NCI-H510A treated with DMSO at 0.1 percent for 48 hours (cell line): ENCODE data around the gene FLRT2.
A peak's percentile ranks its signal among the peaks of the same experiment; 100 is the strongest.

Source experiments
- DNase-seq: peaks from one replicate; lab custom pipeline; 2025; lab: John Stamatoyannopoulos, UW

FLRT2 gene

DNA sequence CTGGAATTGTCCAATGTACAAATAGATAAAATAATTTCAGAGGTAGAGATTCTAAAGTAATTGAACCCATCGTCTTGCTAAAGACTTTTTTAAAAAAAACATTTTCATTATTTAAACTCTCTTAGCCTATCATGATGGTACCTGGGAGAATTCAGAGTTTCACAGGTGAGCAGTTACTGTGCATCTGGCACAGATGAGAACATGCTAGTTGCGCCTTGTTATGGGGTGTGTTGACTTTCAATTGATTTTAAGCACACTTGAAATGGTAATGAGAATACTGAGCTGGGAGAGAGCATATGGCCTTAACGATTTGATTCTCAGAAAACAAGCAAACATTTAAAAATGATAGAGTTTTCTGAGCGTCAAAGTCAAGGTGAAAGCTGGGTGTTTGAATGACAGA lies 66.6 kb downstream of the FLRT2 start:
- DNase-seq: peak; percentile 84

DNA sequence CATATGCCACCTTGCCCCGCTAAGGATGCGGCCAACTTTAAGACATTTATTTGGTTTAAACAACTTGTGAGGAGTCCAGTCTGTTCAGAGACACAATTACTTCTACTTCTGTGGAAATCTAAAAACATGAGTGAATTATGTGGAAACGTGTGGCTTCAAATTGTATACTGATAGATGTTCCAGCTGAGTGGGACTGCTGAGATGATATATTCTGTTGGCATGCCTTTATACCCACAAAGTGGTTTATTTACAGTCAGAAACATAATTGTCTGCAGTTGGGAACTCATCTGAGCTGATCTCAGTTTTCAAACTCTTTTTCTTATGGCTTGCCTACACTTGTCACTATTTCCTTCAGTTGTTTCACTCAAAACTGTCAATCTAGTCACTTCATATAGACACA lies 67.8 kb downstream of the FLRT2 start:
- no peak for DNase-seq

DNA sequence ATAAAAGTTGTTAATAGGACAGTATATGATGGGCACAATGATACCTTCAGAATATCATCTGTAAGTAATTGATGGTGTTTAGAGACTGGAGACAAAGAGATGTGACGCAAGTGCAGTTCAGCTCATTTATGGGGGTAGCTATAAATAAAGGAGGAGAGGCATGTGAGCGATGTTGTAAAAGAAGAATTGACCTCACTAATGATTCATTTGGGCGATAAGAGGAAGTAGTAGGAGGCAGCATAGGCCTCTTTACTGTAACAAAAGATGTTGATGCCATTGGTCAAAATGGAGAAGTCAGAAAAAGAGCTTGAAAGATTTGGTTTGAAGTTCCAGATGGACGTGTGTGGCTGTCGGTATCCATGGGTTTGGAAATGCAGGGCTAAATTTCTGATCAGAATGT lies 70.0 kb downstream of the FLRT2 start:
- no peak for DNase-seq

DNA sequence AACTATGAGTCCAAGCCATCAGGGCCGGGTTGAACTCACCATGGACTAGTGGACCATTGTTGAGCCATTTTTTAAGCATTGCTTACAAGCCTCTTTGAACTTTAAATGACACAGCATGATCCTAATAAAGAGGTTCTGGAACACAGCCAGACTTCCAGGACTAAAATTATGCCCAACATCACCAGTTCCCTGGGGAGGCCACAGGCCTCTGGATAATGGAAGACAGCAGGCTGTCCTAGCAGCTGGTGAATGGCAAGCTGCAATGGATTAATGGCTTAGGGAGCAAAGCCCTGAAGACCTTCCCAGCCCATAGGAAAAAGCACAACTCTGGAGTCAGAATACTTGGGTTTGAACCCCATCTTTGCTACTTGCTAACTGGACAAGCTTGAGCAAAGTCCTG lies 71.3 kb downstream of the FLRT2 start:
- DNase-seq: no peak

DNA sequence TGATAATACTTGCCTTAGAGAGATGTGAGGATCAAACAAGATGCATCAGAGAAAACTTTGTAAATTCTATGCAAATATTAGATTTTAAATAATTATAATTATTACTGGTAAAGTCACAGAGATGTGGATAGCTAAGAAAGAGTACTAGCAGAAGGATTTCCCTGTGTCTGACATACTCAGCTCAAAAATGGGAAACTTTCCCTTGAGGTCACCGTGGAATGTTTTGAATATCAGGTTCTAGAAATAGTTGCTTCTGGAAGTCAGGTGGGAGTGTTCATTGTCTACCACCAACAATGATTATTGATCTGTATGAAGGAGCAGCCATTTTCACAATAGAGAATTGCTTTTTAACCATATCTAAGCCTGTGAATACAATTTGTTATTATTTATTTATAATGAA lies 71.7 kb downstream of the FLRT2 start:
- DNase-seq: no peak

DNA sequence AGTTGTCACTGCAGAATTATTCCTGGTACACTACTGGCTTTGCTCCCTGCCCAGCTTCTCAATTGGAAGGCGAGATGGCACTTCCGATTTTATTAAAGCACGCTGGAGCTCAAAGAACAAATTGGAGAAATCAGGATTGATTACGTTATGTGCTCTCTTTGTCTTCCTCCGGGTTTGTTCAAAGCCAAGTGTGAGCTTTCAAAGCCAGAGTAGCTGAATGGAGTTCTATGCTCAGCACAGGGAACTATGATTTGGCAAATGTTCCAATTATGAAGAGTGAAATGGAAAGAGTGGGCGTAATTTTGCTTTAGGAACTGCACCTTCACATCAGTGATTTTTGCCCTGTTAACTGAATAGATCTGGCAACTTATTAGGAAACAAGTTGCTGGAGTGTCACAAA lies 72.4 kb downstream of the FLRT2 start:
- no peak for DNase-seq

DNA sequence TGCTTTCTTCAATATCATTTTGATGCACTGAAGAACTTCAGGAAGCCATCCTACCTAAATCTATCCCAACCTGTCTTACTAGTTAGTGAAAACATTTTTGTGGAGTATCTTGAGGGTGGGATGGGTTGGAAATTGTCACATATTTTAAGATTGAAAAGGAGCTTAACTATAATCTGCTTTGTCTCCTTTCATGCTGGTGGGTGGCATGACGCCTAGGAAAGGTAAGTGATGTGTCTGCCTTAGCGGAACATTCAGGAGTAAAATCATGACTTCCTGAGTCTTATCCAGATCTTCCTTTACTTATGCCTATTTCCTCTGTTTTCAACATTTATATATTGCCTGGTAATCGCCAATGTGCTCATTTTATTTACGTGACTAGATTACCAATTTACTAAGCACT lies 74.1 kb downstream of the FLRT2 start:
- no peak for DNase-seq

DNA sequence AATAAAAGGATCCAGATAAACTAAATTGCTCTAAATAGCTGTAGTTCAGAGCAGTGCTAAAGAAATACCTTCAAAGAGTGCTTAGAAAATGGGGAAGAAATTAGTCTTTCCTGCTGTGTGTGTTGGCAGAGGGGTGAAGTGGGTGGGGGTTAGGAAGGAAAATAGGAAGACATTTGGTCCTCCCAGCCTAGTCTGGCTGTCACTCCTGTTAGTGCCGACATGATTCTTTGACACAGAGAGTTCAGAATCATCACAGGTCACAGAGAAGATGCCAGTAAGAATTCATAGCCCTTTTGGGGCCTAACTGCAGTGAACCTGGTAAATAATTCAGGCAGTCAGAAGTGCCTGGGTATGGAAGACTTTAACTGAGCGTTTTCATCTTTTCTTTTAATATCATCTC lies 74.8 kb downstream of the FLRT2 start:
- DNase-seq: no peak

DNA sequence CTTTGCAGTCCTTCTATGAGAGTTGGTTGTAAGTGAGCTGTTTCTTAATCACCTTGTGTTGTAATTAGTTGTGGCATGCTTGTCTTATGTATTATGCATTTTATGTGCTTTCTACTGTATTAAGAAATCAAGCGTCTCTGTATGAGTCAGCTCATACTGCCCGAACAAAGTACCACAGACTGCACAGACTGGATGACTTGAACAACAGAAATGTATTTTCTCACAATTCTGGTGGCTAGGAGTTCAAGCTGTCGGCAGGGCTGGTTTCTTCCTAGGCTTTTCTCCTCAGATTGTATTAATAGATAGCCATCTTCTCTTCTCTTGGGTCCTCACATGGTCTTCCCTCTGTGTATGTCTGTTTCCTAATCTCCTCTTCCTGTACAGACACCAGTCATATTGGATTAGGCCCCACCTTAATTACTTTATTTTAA lies 77.7 kb downstream of the FLRT2 start:
- no peak for DNase-seq

DNA sequence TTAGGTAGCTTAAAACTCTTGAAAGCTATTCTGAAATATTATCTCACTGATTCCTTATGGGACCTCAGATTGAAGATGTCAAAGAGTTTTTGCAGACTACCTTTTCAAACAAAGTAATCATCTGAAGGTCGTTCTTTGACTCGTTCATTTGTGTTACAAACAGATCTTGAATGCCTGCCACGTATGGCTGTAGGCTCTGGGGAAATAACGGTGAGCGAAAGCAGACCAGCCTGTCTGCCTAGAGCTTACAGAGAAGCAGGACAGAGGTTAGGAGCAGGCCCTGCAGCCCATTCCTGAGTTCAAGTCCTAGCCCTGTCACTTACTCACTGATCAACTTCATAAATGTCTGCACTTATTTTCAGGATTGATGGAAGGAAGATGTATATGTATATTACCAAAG lies 83.6 kb downstream of the FLRT2 start:
- DNase-seq: no peak

DNA sequence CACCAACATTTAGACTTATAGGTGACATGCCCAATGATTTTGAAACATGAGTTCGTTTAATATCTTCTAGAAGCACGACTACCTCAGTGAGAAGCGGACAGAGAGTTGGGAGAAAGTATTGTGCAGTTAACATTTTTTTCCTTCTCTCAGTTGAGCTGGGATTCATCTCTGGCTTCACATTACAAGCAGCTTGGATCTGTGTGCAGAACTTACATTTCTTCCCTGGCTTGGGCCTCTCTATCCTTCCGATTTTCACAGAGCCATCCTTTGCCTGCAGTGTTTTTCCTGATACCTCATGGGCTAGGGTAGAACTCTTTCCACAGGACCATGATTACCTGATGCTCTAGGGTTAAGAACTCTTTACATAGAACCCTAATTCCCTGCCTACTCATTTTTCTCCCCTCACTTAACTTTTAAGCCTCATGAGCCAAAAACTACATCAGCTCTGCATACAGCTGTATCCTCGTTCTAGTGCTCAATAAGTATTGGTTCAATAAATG lies 86.5 kb downstream of the FLRT2 start:
- DNase-seq: no peak

DNA sequence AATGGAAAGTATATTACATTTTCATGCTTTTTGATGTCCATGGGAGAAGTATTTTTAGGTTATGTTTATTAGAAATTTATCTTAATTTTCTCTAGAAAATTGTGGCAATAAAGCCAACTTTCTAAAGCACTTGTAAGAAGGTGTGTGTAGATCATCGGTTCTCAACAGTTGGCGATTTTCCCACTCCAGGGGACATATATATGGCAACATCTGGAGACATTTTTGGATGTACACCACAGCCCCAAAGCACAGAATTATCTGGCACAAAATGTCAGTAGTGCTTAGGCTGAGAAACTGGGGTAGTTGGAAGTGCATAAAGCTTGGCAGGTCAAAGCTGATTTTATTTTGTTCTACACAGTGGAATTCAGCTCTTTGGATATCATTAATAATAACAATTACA lies 86.9 kb downstream of the FLRT2 start:
- DNase-seq: no peak

DNA sequence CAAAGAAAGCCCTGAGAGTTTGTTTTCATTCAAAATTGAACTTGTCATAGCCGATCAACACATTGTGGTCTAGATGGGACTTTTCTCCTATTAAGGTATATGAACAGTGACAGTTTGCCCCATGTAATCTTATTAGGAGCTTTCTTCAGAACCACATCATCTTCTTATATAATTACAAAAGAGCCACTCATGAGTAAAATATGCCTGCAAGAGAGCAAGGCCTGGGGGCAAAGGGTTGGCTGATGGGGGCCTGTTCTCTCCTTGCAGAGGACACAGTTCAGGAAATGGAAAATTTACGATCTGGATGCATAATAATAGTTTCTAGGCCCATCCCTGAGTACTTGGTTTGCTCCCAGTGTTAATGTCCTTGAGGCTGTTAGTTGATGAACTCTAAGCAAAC lies 87.8 kb downstream of the FLRT2 start:
- DNase-seq: no peak

DNA sequence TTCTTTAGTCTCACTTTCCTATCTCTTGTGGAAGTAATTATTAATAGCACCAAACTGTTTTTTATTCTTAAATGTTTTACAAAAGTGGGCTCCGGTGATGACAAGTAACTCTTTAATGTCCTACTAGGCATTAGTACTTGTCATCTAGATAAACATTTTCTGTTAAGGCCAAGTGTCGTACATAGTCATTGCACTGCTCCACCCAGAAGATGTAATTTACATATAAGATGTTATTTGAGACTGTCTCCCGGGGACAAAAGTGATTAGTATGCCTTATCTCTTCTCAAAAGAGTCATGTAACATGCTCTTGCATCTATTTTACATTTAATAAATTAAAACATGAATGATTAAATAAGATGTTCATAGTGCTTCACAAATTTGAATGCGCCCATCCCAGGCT lies 88.4 kb downstream of the FLRT2 start:
- DNase-seq: no peak

DNA sequence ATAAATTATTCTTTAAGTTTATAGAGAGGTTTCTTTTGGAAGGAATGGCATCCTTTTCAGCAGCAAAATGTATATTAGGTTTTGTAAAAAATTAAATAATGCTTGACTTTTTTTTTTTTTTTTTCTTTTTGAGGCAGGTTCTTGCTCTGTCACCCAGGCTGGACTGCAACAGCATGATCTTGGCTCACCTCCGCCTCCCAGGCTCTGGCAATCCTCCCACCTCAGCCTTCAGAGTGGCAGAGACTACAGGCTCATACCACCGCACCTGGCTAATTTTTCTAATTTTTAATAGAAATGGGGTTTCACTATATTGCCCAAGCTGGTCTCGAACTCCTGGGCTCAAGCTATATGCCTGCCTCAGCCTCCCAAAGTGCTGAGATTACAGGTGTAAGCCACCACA lies 89.0 kb downstream of the FLRT2 start:
- DNase-seq: no peak

DNA sequence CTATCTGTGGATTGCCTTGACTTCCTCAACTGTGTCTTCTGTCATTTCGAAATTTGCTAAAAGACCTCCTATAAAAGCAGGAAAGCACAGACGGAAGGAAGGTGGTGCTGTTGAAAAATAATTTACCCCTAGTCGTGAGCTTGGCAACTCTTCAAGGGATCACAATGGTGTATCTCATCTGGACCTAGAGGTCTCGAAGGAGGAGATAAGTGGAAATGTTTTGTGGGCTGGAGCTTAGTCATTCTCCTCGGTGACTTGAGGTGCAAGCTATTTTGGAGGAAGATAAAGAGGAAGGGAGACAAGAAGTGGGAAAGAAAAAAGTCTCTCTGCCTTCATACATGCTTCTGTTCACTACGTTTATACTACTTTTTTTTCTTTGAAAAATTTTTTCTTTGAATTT lies 89.9 kb downstream of the FLRT2 start:
- no peak for DNase-seq

DNA sequence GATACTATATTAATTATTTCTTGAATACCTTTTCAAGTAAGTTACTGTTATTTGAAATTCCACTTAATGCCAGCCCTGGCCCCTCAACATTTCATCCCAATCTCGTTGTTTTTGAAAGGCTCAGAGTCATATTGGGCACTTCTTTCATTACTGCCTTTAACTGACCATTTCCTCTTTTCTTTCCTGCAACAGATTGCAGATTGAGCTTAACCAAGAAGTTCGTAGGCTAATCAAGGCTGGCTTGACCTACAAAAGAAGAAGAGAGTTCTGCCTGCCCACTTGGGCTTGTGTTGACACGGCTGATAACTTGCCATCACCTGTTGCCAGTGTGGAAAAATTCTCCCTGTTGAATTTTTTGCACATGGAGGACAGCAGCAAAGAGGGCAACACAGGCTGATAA lies 91.0 kb downstream of the FLRT2 start:
- DNase-seq: no peak

DNA sequence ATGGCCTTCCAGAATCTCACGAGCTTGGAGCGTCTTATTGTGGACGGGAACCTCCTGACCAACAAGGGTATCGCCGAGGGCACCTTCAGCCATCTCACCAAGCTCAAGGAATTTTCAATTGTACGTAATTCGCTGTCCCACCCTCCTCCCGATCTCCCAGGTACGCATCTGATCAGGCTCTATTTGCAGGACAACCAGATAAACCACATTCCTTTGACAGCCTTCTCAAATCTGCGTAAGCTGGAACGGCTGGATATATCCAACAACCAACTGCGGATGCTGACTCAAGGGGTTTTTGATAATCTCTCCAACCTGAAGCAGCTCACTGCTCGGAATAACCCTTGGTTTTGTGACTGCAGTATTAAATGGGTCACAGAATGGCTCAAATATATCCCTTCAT lies 92.2 kb downstream of the FLRT2 start:
- no peak for DNase-seq

DNA sequence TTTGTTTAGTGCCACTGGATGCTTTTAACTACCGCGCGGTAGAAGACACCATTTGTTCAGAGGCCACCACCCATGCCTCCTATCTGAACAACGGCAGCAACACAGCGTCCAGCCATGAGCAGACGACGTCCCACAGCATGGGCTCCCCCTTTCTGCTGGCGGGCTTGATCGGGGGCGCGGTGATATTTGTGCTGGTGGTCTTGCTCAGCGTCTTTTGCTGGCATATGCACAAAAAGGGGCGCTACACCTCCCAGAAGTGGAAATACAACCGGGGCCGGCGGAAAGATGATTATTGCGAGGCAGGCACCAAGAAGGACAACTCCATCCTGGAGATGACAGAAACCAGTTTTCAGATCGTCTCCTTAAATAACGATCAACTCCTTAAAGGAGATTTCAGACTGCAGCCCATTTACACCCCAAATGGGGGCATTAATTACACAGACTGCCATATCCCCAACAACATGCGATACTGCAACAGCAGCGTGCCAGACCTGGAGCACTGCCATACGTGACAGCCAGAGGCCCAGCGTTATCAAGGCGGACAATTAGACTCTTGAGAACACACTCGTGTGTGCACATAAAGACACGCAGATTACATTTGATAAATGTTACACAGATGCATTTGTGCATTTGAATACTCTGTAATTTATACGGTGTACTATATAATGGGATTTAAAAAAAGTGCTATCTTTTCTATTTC lies 93.2 kb downstream of the FLRT2 start:
- no peak for DNase-seq

DNA sequence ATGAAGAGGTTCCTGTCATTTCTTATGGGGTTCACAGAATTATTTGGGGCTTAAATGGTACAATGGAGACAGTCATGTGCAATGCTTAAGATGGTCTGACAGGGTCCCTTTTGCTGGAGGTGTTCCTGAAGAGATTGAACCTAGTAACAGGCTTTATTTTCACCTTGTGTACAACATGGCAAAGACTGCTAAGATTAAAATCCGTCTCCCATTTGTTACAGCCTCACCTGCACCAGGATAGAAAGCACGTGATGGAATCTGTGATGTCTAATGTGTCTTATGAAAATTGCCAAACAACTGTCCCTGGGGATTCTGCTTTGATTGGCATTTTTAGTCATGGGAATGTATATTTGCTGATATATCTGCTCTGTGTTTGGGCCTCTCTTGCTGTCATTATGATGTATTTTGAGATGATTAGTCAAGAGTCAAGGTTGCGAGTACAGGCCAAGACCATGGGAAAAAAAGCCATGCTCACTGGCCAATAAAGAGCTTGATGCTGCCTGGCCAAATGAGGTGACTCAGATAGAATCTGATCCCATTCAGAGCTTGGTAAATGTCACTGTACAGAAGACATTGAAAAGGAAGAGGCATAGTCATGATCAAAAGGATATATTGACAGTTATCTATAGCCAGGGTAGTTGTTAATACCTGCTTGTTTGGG lies 96.1 kb downstream of the FLRT2 start:
- DNase-seq: no peak

DNA sequence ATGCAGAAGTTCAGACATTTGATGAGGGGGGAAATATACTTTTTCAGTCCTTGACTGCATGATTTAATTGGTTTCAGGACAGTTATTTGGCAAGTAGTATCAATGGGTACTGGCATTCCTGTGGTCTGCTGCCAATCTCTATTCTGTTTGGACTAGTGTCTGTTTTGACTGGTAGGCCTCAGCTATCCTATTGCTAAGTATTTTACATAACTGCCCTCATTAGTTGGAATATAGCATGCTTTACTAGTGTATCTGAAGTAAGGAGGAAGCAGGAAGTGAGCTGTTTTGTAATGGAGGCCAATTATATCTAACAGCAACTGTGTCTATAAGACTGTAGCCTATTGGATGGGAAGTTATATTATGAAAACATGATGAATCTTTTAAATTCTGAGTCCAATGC lies 104.3 kb downstream of the FLRT2 start:
- no peak for DNase-seq

DNA sequence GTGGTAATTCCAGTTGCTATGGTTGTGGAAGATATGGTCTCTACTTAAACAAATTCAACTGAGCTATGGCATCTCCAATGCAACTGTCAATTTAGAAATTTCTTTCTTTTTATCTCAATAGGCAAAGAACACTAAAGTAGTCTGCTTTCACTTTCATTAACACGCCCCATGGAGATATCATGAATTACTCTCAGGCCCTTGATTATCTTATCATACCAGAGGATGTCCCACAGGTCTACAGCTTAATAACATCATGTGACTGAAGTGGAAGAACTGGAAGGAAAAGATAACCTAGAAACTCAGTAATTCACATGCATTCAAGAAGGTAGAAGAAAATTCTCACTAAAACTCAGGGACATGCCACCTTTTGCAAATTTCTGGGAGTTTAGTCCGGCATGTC lies 114.3 kb downstream of the FLRT2 start:
- DNase-seq: no peak

DNA sequence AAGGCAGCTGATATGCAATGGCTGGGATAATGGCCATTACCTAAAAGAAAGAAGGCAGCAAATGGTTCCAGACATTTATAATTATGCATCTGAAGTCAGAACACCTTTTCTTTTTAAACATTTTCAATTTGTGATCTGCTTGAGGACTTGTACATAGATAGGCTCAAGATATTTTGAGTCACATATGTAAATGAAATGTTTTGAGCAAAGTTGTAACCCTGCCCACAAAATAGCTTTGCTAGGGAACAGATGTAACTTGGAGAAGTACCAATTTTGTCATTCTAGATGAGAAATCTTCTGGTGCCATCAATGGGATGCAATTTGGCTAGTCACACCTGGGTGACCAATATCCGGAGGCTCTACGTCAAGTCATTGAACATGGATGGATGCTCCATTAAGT lies 123.1 kb downstream of the FLRT2 start:
- DNase-seq: no peak
